Measurements from ENCODE around the gene CUEDC1.

CUEDC1 gene

DNA sequence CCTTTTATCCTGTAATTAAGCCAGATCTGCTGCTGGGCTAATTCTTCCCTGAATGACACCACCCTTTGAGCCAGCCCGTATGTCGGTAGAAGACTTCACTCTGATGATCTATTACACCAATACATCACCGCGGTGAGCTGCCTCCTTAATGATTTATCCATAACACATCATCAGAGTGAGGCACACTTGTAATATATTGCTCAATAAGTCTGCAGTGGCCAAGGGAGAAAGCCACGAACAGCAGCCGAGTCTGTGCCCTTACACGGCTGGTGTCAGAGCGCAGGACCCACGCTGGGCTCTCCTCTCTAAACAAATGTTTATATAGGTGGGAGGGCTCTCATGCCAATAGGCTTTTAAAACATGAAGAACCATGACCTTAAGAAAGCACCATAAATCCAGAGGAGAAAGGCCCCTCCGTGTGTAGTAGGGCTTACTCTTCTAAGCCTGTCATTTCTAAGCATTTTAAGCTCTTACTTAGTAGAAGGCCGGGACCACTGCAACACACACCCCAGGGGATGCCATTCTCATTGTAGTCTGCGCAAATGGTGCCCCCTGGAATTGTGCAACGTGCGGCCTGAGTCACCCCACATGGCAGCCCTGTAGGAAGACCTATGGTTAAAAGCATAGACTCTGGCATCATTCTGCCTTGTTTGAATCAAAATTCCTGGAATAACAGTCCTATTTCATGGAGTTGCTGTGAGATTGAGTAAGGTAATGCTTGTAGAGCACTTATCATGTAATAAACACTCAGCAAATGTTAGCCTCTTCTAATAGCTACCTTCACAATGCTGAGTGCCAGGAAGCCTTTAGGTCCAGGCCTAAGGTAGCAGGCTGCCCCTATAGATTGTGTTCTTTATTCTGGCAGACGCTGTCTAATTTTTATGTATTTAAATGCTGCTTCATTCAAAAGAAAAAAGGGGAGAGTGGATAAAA, 131.5 kb downstream of the CUEDC1 start:
- DNase-seq: no peak

DNA sequence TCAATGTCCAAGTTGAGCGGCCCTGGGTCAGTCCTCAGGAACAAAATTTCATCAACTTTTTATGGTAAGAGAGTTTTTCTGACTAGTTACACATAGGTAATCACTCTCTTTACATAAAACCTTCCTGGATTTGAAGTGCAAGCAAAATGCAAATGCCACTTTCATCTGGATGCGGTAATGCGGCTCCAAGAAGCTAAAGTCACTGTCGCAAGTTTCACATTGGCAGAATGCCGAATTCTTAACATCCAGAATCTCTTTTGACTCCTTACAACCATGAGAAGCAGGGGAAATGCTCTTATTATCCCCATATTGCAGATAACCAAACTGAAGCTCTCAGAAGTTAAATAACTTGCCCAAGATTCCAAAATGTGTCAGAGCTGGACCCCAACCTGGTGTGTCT, 135.3 kb downstream of the CUEDC1 start:
- no peak for DNase-seq

DNA sequence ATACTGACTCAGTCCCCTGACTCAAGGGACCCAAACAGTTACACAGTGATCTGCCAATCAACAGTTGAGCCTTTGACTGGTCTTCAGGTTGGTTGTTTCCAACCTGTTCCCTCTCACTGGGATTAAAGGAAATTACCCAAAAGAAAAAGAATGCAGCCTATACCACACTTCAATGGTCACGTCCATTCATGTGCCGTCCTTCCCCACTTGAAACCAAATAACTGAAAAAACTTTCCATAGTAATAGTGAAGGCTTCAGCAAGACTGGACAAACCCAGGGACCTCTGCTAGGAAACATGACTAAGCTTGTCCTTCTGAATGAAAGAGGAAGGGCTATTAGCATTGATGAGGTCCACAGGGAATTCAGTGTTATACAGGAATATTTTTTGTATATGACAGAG, 135.9 kb downstream of the CUEDC1 start:
- DNase-seq: no peak

DNA sequence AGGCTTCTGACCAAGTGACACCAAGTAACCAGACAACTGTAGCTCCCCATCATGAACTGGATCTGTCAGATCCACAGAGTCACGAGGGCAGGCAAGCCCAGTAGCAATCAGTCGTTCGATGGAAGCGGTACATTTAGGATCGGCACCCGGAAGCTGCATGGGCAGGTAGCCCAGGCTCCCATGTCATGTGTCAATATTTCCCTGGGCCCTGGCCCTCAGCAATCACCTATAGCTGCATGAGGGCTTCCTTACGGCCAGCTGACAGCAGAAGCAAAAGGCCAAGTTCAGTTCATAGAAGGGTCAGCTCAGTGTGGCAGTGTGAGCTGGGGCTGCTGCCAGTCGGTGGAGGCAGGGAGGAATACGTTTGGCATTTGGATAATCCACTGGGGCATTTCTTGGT, 137.1 kb downstream of the CUEDC1 start:
- no peak for DNase-seq

DNA sequence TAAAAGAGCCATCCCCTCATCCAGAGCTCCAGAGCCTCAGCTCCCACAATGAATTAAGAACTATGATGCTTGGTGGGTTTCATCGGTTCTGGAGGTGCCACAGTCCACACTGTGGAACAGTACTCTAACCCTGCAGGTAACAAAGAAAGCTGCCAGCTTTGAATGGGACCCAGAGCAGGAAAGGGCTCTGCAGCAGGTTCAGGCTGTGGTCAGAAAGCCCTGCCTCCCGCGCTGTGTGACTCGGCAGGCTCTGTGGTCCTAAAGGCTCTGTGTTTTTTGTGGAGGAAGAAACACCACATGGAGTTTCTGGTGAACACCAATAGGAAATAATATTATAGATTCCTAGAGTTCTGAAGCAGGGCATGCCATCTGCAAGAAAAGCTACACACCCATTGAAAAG, 137.9 kb downstream of the CUEDC1 start:
- no peak for DNase-seq

DNA sequence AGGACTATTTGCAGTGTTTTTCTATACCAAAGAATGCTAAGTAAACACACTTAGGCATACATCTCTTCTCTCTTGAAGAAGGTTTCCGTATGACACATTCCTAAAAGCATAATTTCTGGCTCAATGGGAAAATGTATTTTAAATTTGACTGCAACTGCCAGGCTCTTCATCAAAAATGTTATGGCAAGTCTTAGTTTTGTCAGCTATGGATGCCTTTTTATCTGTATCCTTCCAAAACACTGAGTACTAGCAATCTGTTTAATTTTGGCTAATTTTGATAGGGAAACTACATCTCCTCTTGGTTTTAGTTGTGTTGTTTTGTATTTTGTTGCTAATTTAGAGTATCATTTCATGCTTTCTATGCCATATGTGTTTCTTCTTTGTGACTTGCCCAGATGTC, 140.8 kb downstream of the CUEDC1 start:
- DNase-seq: no peak

DNA sequence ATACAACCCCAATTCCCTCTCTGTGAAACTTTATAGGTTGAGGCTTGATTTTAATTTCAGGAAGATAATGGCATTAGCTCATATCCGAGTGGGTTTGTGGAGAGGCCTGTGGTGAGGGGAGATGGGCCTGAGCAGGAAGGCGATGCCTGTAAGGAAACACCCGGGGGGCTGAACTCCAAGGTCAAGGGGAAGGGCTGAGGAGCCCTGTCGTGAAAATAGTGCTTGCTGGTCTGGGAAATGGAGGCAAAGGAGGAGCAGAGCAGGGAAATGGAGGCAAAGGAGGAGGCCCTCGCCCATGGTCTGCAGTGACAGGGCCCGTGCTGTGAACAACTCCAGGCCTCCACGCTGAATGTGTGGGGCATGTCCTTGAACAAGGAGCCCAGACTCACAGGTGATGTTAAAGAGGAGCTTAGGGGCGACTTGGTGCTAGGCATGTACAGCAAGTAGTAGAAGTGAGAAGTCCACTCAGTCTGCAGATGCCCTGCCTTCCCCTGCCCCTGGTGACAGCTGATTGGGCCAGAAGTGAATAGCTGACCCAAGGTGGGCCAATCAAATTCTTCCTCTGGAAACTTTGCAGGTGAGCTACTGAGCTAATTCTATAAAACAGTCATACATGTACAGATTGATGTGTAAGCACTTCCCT, 143.5 kb downstream of the CUEDC1 start:
- DNase-seq: peak; percentile 34
